Adrenal gland (tissue), 5 donors: Measurements from ENCODE around the gene AP2A2.

Experiments
- POLR2A ChIP-seq, 2 donors: fragments of 450-650 bp; IDR thresholded peaks; one replicate each; pipeline ENCODE4 v1.6.1; 2017; ENCODE audit warnings: antibody characterized with exemption in 2 of 2, mild to moderate bottlenecking in 2 of 2, moderate library complexity in 1 of 2
- TF ChIP-seq, protein P1 (sequence below), 6 experiments: fragments of 450-650 bp in 4 of 6; fragments of 200-600 bp in 2 of 6; sonication (generic) in 1 of 6; IDR thresholded peaks; 1 replicate in 5 of 6; 2 replicates in 1 of 6; pipeline versions ENCODE4 v1.5.1 to v1.8.0; 2016 to 2021; ENCODE audit warnings: antibody characterized with exemption in 6 of 6, mild to moderate bottlenecking in 2 of 6, moderate library complexity in 1 of 6
- donor health status: DM: no; HTN: no; CAD: no.

DNA sequence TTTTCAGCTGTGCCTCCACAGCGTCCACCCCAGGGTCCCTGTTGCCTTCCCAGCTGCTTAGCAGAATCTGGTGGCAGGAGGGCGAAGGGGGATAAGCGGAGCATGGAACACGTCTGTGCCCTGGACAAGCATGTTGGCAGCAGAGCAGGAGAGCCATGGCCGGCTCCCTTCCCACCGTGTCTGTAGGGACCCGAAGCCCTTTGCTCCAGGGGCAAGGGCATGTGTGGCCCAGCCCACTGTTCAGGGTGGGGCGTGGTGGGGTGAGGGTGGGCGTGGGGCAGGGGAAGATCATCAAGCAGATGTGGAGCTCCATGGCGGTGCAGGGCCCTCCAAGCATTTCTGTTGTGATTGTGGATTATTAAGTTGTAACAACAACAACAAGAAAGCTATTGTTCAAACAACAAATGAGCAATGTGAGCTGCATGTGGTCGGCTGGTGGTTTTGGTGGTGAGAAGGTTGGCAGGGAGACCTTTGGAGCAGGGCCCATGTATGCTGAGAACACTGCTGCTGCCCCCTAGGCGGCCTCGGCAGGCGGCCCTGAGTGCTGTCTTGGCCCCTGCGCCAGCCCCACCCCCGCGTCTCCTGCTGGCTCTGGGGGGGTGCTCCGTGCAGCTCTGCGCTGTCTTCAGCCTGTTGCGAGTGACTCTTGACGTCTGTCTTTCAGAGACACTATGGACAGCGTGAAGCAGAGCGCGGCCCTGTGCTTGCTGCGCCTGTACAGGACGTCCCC, 50.9 kb downstream of the AP2A2 start:
- no peak for TF ChIP-seq POLR2A (IDR thresholded peaks at IDR 0.05)
- TF ChIP-seq, protein P1, sequence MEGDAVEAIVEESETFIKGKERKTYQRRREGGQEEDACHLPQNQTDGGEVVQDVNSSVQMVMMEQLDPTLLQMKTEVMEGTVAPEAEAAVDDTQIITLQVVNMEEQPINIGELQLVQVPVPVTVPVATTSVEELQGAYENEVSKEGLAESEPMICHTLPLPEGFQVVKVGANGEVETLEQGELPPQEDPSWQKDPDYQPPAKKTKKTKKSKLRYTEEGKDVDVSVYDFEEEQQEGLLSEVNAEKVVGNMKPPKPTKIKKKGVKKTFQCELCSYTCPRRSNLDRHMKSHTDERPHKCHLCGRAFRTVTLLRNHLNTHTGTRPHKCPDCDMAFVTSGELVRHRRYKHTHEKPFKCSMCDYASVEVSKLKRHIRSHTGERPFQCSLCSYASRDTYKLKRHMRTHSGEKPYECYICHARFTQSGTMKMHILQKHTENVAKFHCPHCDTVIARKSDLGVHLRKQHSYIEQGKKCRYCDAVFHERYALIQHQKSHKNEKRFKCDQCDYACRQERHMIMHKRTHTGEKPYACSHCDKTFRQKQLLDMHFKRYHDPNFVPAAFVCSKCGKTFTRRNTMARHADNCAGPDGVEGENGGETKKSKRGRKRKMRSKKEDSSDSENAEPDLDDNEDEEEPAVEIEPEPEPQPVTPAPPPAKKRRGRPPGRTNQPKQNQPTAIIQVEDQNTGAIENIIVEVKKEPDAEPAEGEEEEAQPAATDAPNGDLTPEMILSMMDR (IDR thresholded peaks at IDR 0.05), result no peak
